GM18907 (cell line): ENCODE results near the gene CSTPP1.
"Not testable (repeated sequence)": the region's sequence is repeated elsewhere in the genome, so short reads cannot be mapped to it uniquely, and the experiment has no call there.

Experiments
- ATAC-seq: cut with Tn5 transposase; IDR thresholded peaks from one replicate; pipeline ENCODE4 v1.9.1; 2021; ENCODE audit warnings: mild to moderate bottlenecking, moderate library complexity; ENCODE audit not compliant: unreplicated experiment

CSTPP1 gene

DNA sequence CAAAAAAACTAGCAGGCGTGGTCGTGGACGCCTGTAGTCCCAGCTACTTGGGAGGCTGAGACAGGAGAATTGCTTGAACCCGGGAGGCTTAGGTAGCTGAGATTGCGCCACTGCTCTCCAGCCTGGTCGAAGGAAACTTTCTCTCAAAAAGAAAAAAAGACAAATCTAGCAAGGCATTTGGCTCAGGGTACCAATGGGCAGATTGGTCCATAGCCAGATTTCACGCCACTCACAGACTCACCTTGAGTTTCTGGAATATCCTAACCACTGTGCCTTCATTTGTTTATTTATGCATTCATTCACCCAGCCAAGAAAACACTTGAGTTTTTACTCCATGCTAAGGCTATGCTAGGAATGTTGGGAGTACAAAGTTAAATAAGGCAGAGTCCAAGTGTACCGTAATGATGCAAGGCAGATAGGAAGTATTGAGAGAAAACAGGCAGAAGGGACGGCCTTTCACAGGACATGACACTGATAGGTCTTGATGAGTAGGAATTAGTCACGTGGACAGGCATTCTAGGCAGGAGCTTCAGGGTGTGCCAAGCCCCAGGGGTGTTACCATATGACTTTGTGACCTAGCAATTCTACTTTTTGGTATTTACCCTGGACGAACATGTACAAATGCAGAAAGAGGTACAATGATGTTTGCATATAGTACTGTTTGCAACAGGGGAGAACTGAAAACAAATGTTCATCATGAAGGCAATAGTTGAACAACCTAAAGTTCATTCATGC is 252.7 kb downstream of the CSTPP1 start:
- ATAC-seq = no peak

- ATAC-seq = not testable (repeated sequence)
Measured at GRCh38 chr11:47191137-47191536, 254.6 kb downstream of the CSTPP1 start.

DNA sequence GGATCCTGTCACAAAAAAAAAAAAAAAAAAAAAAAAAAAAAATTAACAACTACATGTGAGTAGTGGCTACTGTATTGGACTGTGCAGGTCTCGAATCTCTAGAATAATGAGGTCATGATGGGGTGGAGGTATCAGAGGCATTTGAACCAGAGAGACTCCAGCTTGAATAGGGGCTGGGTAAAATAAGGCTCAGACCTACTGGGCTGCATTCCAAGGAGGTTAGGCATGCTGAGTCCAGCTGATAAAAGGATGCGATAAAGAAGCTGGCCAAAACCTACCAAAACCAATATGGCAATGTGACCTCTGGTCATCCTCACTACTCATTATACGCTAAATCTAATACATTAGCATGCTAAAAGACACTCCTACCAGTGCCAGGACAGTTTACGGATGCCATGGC is 255.6 kb downstream of the CSTPP1 start:
- ATAC-seq = no peak

GRCh38 chr11:47198161-47198560 is 261.6 kb downstream of the CSTPP1 start:
- not testable (repeated sequence) for ATAC-seq

DNA sequence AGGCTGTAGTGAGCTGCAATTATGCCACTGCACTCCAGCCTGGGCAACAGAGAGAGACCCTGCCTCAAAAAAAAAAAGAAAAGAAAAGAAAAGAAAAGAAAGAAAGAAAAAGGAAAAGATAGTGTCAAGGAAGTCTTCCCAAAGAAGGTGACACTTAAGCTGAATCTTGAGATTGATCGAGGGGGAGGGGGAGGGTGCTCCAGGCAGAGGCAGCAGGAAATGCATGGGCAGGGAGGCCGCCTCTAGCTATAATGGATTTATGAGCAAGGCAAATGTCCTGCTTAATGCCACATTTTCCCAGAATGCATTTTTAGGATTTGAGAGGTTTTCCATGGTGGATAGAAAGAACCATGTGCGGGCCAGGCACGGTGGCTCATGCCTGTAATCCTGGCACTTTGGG is 264.5 kb downstream of the CSTPP1 start:
- ATAC-seq = no peak

DNA sequence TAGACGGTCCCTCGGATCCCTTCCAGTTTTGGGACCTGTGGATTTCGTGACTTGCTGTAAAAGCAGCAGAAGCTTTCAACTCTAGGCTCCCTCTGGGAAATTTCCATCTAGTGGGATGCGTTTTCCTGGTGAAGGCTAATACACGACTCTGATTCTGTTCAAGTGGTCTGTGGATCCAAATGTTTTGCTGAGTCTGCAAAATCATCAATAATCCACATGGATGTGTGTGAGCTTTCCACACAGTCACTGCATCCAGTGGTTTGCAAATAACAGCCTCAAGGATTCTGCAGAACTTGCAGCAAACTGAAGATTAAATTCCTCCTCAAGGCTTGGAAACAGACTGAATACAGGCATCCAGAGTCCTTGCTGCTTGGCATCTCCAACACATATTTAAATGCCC is 266.0 kb downstream of the CSTPP1 start:
- no peak for ATAC-seq

GRCh38 chr11:47204637-47204989 is 268.1 kb downstream of the CSTPP1 start:
- no peak for ATAC-seq

DNA sequence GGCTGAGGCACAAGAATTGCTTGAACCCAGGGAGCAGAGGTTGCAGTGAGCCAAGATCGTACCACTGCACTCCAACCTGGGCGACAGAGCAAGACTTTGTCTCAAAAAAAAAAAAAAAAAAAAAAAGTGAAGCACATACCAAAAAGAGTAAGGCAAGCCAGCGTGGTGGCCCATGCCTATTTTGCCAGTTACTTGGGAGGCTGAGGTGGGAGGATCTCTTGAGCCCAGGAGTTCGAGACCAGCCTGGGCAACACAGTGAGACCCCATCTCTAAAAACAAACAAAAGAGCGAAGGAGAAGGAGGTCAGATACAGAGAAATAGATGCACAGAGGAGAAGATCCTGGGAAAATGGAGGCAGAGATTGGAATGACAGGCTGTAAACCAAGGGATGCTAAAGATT is 270.0 kb downstream of the CSTPP1 start:
- not testable (repeated sequence) for ATAC-seq

- ATAC-seq = no peak
Measured at GRCh38 chr11:47207459-47207858, 270.9 kb downstream of the CSTPP1 start.

GRCh38 chr11:47208008-47208552 is 271.5 kb downstream of the CSTPP1 start:
- not testable (repeated sequence) for ATAC-seq

- ATAC-seq = no peak
Measured at GRCh38 chr11:47208628-47209027, 272.1 kb downstream of the CSTPP1 start.
